CD14-positive monocyte (primary cell): ENCODE results near the gene RGS19. TPM values are rescaled to one million over a fixed set of nuclear protein-coding genes. Genes with fewer than 3 reads are reported as not detected.

Experiments used
- DNase-seq, 3 donors: peaks; one replicate each; pipeline ENCODE4 v3.0.0-alpha.2; 2011 to 2022
- H2AFZ ChIP-seq: 2 replicates; pipeline ENCODE4 v1.6.0; 2012; ENCODE audit warnings: mild to moderate bottlenecking, low read depth, low read length, inconsistent platforms; ENCODE audit not compliant: insufficient read depth, poor library complexity, severe bottlenecking
- H3K27ac ChIP-seq, 2 donors: 1 replicate in 1 of 2; 2 replicates in 1 of 2; pipeline ENCODE4 v1.5.1; 2012 to 2013; ENCODE audit warnings: low read length in 2 of 2, control low read depth in 1 of 2, inconsistent platforms in 1 of 2, low read depth in 1 of 2, mild to moderate bottlenecking in 1 of 2
- H3K27me3 ChIP-seq, 2 donors: one replicate each; pipeline versions ENCODE4 v1.6.0 to v1.6.1; 2011 to 2013; ENCODE audit warnings: low read length in 2 of 2; ENCODE audit not compliant: control insufficient read depth in 2 of 2, insufficient read depth in 2 of 2
- H3K36me3 ChIP-seq, 2 donors: replicated peaks in 1 of 2; 1 replicate in 1 of 2; 2 replicates in 1 of 2; pipeline versions ENCODE4 v1.5.1 to v1.6.1; 2012 to 2013; ENCODE audit warnings: low read length in 2 of 2, control low read depth in 1 of 2, inconsistent platforms in 1 of 2, mild to moderate bottlenecking in 1 of 2; ENCODE audit not compliant: insufficient read depth in 2 of 2, control insufficient read depth in 1 of 2
- H3K4me1 ChIP-seq, 2 donors: 1 replicate in 1 of 2; 2 replicates in 1 of 2; pipeline versions ENCODE4 v1.5.1 to v1.6.1; 2012 to 2013; ENCODE audit warnings: low read length in 2 of 2, control low read depth in 1 of 2, inconsistent platforms in 1 of 2, mild to moderate bottlenecking in 1 of 2, moderate library complexity in 1 of 2; ENCODE audit not compliant: insufficient read depth in 2 of 2, control insufficient read depth in 1 of 2
- H3K4me2 ChIP-seq: replicated peaks from 2 replicates; pipeline ENCODE3; 2012; ENCODE audit warnings: low read length, moderate library complexity, mild to moderate bottlenecking; ENCODE audit not compliant: poor library complexity, severe bottlenecking; ENCODE audit errors: extremely low read depth
- H3K4me3 ChIP-seq, 3 experiments: fragments of 200-600 bp in 1 of 3; sonication (generic) in 1 of 3; replicated peaks in 1 of 3; 1 replicate in 2 of 3; 2 replicates in 1 of 3; pipeline ENCODE4 v1.5.1; 2011 to 2013; ENCODE audit warnings: low read length in 3 of 3, mild to moderate bottlenecking in 3 of 3, control low read depth in 2 of 3, low read depth in 2 of 3, inconsistent platforms in 1 of 3, moderate library complexity in 1 of 3
- H3K79me2 ChIP-seq: 2 replicates; pipeline ENCODE4 v1.6.0; 2012; ENCODE audit warnings: mild to moderate bottlenecking, control low read depth, inconsistent platforms, low read length, moderate library complexity; ENCODE audit not compliant: insufficient read depth
- H3K9ac ChIP-seq: 2 replicates; pipeline ENCODE4 v1.6.0; 2017; ENCODE audit warnings: low read length, mild to moderate bottlenecking; ENCODE audit not compliant: insufficient read depth, poor library complexity, severe bottlenecking
- H3K9me3 ChIP-seq, 2 donors: replicated peaks in 1 of 2; 1 replicate in 1 of 2; 2 replicates in 1 of 2; pipeline versions ENCODE4 v1.5.1 to v1.6.1; 2012 to 2013; ENCODE audit warnings: low read length in 2 of 2, control low read depth in 1 of 2; ENCODE audit not compliant: control insufficient read depth in 1 of 2, insufficient read depth in 1 of 2
- H4K20me1 ChIP-seq: 2 replicates; pipeline ENCODE4 v1.6.0; 2012; ENCODE audit warnings: mild to moderate bottlenecking, low read length, control low read depth, moderate library complexity; ENCODE audit not compliant: insufficient read depth
- H3K27ac Mint-ChIP-seq, 7 donors: one replicate each; pipeline ENCODE4 v1.8.0; 2020; ENCODE audit warnings: mild to moderate bottlenecking in 7 of 7, mixed read lengths in 7 of 7, moderate library complexity in 6 of 7, inconsistent platforms in 2 of 7
- H3K27me3 Mint-ChIP-seq, 3 donors: one replicate each; pipeline ENCODE4 v1.8.0; 2021 to 2022; ENCODE audit warnings: low read depth in 3 of 3, mild to moderate bottlenecking in 3 of 3, mixed read lengths in 3 of 3, moderate library complexity in 3 of 3, inconsistent platforms in 1 of 3
- H3K36me3 Mint-ChIP-seq, 2 donors: one replicate each; pipeline ENCODE4 v1.8.0; 2020; ENCODE audit warnings: mixed read lengths in 2 of 2, inconsistent platforms in 1 of 2, mild to moderate bottlenecking in 1 of 2
- H3K4me1 Mint-ChIP-seq: one replicate; pipeline ENCODE4 v1.8.0; 2020; ENCODE audit warnings: mild to moderate bottlenecking, mixed read lengths
- H3K4me3 Mint-ChIP-seq, 2 donors: one replicate each; pipeline ENCODE4 v1.8.0; 2020; ENCODE audit warnings: mild to moderate bottlenecking in 2 of 2, mixed read lengths in 2 of 2, moderate library complexity in 1 of 2
- H3K9me3 Mint-ChIP-seq, 7 donors: one replicate each; pipeline ENCODE4 v1.8.0; 2020 to 2022; ENCODE audit warnings: mixed read lengths in 7 of 7, mild to moderate bottlenecking in 6 of 7, moderate library complexity in 6 of 7, inconsistent platforms in 2 of 7
- CTCF ChIP-seq: fragments of 200-600 bp; IDR thresholded peaks from one replicate; pipeline ENCODE4 v1.8.0; 2022; ENCODE audit warnings: antibody characterized with exemption, mild to moderate bottlenecking
- WGBS: methylation state at CpG from one replicate; pipeline ENCODE4 v1.1.5; 2013; ENCODE audit warnings: missing lambda C conversion rate; ENCODE audit not compliant: insufficient coverage; 5-methylcytosine and 5-hydroxymethylcytosine counted together
- intact Hi-C, 2 donors: fragments of 100-400 bp; cut with micrococcal nuclease; formaldehyde crosslinking; loops; one replicate each; pipeline versions ENCODE4 v1.15.0 to v1.15.1; 2023
- polyA plus RNA-seq, 3 donors: library from polyadenylated mRNA; depleted of rRNA in 1 of 3; unstranded in 2 of 3; stranded (reverse) in 1 of 3; fragments of 300-500 nt in 2 of 3; fragments of >200 nt in 1 of 3; fragmentation: Illumina TruSeq in 2 of 3; gene quantifications; 1 replicate in 2 of 3; 2 replicates in 1 of 3; pipeline ENCODE4 v1.2.3, GENCODE V29; 2012 to 2021

The RGS19 gene
- polyA plus RNA-seq, 3 donors: 235 to 280 (median 244) TPM

GRCh38 chr20:64115171-64115911, 36.0 kb upstream of the RGS19 start:
- no peak for DNase-seq
- no peak overlapping the region for H3K27ac ChIP-seq
- H3K4me1 ChIP-seq: peaks cover 5 to 6% of the 10 kb centered on the region in 2 donors
- H3K79me2 ChIP-seq: no peaks in the 10 kb centered on the region
- no peak overlapping the region for H3K27ac Mint-ChIP-seq
- no peaks in the 10 kb centered on the region for H3K9me3 ChIP-seq
- H3K27me3 ChIP-seq: no peaks in the 10 kb centered on the region
- peaks cover 6% of the 10 kb centered on the region for H3K4me1 Mint-ChIP-seq
- no peak overlapping the region for H3K9ac ChIP-seq
- intact Hi-C loops: no loop called here
- H3K4me2 ChIP-seq: no peak overlapping the region
- 92% methylated on average over 7 of the region's 14 CpGs for WGBS
- TF ChIP-seq CTCF: no peak
- H3K36me3 Mint-ChIP-seq: no peaks in the 10 kb centered on the region
- H3K4me3 Mint-ChIP-seq: no peak overlapping the region
- peaks cover 4 to 9% (median 8%) of the 10 kb centered on the region in 3 donors for H3K27me3 Mint-ChIP-seq
- no peak overlapping the region for H3K4me3 ChIP-seq
- no peaks in the 10 kb centered on the region for H3K9me3 Mint-ChIP-seq
- no peaks in the 10 kb centered on the region for H3K36me3 ChIP-seq
- no peak overlapping the region for H2AFZ ChIP-seq
- no peaks in the 10 kb centered on the region for H4K20me1 ChIP-seq

- no peak overlapping the region for H3K4me2 ChIP-seq
- Mint-ChIP-seq H3K27me3 (peaks cover 4 to 9% (median 6%) of the 10 kb centered on the region in 3 donors), H3K36me3 (no peaks in the 10 kb centered on the region), H3K27ac (no peak overlapping the region), H3K4me1 (no peaks in the 10 kb centered on the region), H3K9me3 (no peaks in the 10 kb centered on the region), H3K4me3 (no peak overlapping the region)
- H3K4me1 ChIP-seq: no peaks in the 10 kb centered on the region
- no peaks in the 10 kb centered on the region for H3K79me2 ChIP-seq
- H3K9me3 ChIP-seq: no peaks in the 10 kb centered on the region
- 97% methylated on average over 14 of the region's 14 CpGs for whole genome bisulfite sequencing
- no peak overlapping the region for H3K27ac ChIP-seq
- no peaks in the 10 kb centered on the region for H4K20me1 ChIP-seq
- no peaks in the 10 kb centered on the region for H3K27me3 ChIP-seq
- DNase-seq: no peak
- TF ChIP-seq CTCF: no peak
- H3K9ac ChIP-seq: no peak overlapping the region
- H2AFZ ChIP-seq: no peak overlapping the region
- H3K36me3 ChIP-seq: no peaks in the 10 kb centered on the region
- no peak overlapping the region for H3K4me3 ChIP-seq
- intact Hi-C loops: no loop called here
Observed at GRCh38 chr20:64114356-64114971, 35.1 kb upstream of the RGS19 start.
